Right lobe of liver (tissue), 6 donors: ENCODE data around the gene BAIAP2. TPM values are rescaled to one million over a fixed set of nuclear protein-coding genes. Genes with fewer than 3 reads are reported as not detected.

ENCODE experiments used
- ATAC-seq, 4 donors: fragments of 200-7000 bp; cut with Tn5 transposase; one replicate each; pipeline ENCODE4 v1.9.1; 2020; ENCODE audit warnings: mild to moderate bottlenecking in 4 of 4, moderate library complexity in 4 of 4
- DNase-seq, 3 donors: peaks; one replicate each; pipeline ENCODE4 v3.0.0-alpha.2; 2020
- H3K27ac ChIP-seq, 3 donors: fragments of 200-600 bp; one replicate each; pipeline ENCODE4 v1.8.0; 2022
- H3K27me3 ChIP-seq, 2 donors: fragments of 200-600 bp; one replicate each; pipeline ENCODE4 v1.8.0; 2022
- H3K36me3 ChIP-seq, 4 donors: fragments of 200-600 bp; sonication (generic) in 1 of 4; one replicate each; pipeline versions ENCODE4 v1.5.1 to v1.8.0; 2017 to 2022; ENCODE audit warnings: control low read depth in 1 of 4
- H3K4me1 ChIP-seq, 4 donors: fragments of 200-600 bp; sonication (generic) in 1 of 4; one replicate each; pipeline versions ENCODE4 v1.5.1 to v1.8.0; 2017 to 2022; ENCODE audit warnings: control low read depth in 1 of 4
- H3K4me3 ChIP-seq, 3 donors: fragments of 200-600 bp; one replicate each; pipeline ENCODE4 v1.8.0; 2022
- H3K9me3 ChIP-seq, 4 donors: fragments of 200-600 bp; sonication (generic) in 1 of 4; one replicate each; pipeline versions ENCODE4 v1.5.1 to v1.8.0; 2017 to 2022; ENCODE audit warnings: control low read depth in 1 of 4
- CTCF ChIP-seq, 4 donors: fragments of 200-600 bp in 3 of 4; fragments of 450-650 bp in 1 of 4; IDR thresholded peaks; one replicate each; pipeline versions ENCODE4 v1.5.1 to v1.8.0; 2016 to 2022; ENCODE audit warnings: antibody characterized with exemption in 4 of 4, mild to moderate bottlenecking in 2 of 4
- POLR2A ChIP-seq: fragments of 450-650 bp; IDR thresholded peaks from one replicate; pipeline ENCODE4 v1.6.1; 2017; ENCODE audit warnings: antibody characterized with exemption, mild to moderate bottlenecking
- WGBS: methylation state at CpG from one replicate; pipeline ENCODE4 v1.1.6; 2018; ENCODE audit warnings: low coverage, low lambda C conversion rate; ENCODE audit not compliant: insufficient coverage; ENCODE audit errors: missing lambda C conversion rate; 5-methylcytosine and 5-hydroxymethylcytosine counted together
- intact Hi-C, 2 donors: fragments of 100-400 bp; cut with DNase I; formaldehyde crosslinking; loops; one replicate each; pipeline versions ENCODE4 v1.11.2 to v1.14.1; 2022
- total RNA-seq, 6 experiments: library from RNA; depleted of rRNA in 2 of 6; stranded (reverse); fragments of >200 nt in 2 of 6; fragmentation: NEBNext Ultra II Directional in 3 of 6; extraction: Animal tissue kit (Norgen Biotek cat#: 25700) in 3 of 6; gene quantifications; one replicate each; pipeline versions ENCODE4 v1.1.0 to v1.2.4, GENCODE V29; 2016 to 2023
- donor health status: DM: no; HTN: yes; CAD: no.
- donor health status: DM: no; HTN: no; CAD: no.
- donor health status: DM: no; HTN: no; CAD: no.
- donor health status: DM: no; HTN: yes; CAD: no.
- donor health status: DM: no; HTN: yes; CAD: no.

Gene BAIAP2
- total RNA-seq, 6 experiments from 2014 or later: 46.6 to 139 (median 63.3) TPM

DNA sequence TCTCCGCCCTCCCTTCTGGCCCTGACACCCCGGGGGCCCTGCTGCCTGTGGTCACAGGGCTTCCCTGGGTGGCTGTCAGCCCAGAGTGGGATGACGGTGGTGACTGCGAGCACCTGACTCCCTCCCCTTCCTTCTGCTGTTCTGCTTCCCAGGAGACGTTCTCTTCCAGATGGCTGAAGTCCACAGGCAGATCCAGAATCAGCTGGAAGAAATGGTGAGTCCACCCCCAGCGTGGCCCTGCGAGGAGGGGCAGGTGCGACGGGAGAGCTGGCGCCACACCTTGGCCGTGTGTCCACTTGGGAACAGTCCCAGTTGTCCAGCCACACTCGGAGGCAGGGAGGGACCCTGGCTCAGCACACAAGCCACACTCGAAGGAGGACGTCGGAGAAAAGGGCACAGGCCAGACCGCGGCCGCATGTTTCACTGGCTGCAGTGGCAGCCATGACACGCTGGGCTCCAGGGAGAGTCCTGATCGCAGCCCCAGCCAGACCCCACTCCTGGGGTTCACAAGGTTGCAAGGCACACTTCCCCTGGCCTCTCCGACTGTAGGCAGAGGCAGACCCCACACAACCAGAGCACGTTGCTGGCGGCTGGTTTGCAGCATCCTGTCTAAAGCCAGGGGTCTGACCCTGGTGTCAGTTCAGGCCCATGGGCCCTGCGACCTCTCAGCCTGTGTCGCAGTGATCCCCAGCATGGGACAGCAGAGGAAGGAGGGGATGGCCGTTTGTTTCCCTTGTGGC lies 49.9 kb downstream of the BAIAP2 start:
- intact Hi-C loops: no loop called here
- peak; percentile 30 to 66 (median 55) for ATAC-seq
- Histone ChIP-seq H3K27me3 (no peaks in the 10 kb centered on the region), H3K36me3 (peaks cover 0 to 38% (median 19%) of the 10 kb centered on the region in 4 donors), H3K27ac (peak overlapping the region; percentile 59 to 99 (median 98)), H3K4me1 (peaks cover 0 to 42% (median 27%) of the 10 kb centered on the region in 4 donors), H3K4me3 (peak overlapping the region in 1 of 3 donors; percentile 60), H3K9me3 (no peaks in the 10 kb centered on the region)
- TF ChIP-seq CTCF (IDR thresholded peaks at IDR 0.05) (no peak), POLR2A (no peak)
- peak; percentile 73 to 94 (median 93) for DNase-seq
- WGBS: 37% methylated on average over 11 of the region's 26 CpGs

- DNase-seq: no peak
- no peak overlapping the region for H3K4me3 ChIP-seq
- TF ChIP-seq CTCF (IDR thresholded peaks at IDR 0.05): peak in 1 of 4 donors; percentile 17
- no peak for TF ChIP-seq POLR2A
- peaks cover 0 to 38% (median 19%) of the 10 kb centered on the region in 4 donors for H3K36me3 ChIP-seq
- intact Hi-C loops: no loop called here
- H3K27me3 ChIP-seq: no peaks in the 10 kb centered on the region
- no peak for ATAC-seq
- H3K9me3 ChIP-seq: no peaks in the 10 kb centered on the region
- 39% methylated on average over 12 of the region's 20 CpGs for WGBS
- peaks cover 0 to 42% (median 27%) of the 10 kb centered on the region in 4 donors for H3K4me1 ChIP-seq
- H3K27ac ChIP-seq: peak overlapping the region; percentile 59 to 99 (median 98)
These were observed 50.5 kb downstream of the BAIAP2 start for GRCh38 chr17:81085420-81085911.

DNA sequence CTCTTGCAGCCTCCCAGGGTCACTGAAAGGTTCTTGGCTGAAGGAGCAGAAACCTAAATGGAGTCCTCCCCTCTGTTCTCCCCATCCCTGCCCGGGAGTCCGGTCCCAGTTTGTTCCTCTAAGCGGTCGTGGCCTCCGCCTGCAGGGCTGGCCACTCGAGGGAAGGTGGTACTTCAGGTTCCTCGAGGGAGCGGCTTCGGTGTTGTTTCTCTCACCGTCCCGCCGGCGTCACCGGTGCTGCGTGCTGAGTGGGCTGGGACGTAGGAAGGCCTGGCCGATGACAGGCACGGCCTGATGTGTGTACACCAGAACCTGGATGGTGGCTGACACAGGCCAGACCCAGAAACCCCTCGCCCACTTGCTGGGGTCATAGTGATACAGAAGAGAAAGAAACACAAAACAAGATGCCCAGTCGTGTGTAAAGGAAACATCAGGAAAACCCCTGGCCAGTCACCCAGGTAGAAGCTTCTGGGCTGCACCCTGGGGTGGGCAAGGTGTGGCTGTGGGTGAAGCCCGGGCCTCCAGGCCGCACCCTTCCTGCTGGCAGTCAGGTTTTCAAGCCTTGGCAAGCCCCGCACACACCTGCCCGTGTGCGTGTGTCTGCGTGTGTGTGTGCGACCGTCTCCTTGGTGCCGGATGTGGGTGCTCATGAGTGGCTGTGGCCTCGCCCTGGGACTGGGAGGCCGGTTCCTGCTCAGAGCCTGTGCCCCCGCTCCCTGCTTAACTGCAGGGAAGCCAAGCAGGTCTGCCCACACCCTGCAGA lies 52.0 kb downstream of the BAIAP2 start:
- Histone ChIP-seq H3K4me3 (no peak overlapping the region), H3K27ac (no peak overlapping the region), H3K27me3 (no peaks in the 10 kb centered on the region), H3K9me3 (no peaks in the 10 kb centered on the region), H3K36me3 (peaks cover 0 to 38% (median 19%) of the 10 kb centered on the region in 4 donors), H3K4me1 (peaks cover 0 to 32% (median 19%) of the 10 kb centered on the region in 4 donors)
- DNase-seq (no peak), ATAC-seq (no peak)
- TF ChIP-seq POLR2A (no peak), CTCF (IDR thresholded peaks at IDR 0.05) (no peak)
- intact Hi-C loops: no loop called here
- WGBS: 50% methylated on average over 2 of the region's 32 CpGs

DNA sequence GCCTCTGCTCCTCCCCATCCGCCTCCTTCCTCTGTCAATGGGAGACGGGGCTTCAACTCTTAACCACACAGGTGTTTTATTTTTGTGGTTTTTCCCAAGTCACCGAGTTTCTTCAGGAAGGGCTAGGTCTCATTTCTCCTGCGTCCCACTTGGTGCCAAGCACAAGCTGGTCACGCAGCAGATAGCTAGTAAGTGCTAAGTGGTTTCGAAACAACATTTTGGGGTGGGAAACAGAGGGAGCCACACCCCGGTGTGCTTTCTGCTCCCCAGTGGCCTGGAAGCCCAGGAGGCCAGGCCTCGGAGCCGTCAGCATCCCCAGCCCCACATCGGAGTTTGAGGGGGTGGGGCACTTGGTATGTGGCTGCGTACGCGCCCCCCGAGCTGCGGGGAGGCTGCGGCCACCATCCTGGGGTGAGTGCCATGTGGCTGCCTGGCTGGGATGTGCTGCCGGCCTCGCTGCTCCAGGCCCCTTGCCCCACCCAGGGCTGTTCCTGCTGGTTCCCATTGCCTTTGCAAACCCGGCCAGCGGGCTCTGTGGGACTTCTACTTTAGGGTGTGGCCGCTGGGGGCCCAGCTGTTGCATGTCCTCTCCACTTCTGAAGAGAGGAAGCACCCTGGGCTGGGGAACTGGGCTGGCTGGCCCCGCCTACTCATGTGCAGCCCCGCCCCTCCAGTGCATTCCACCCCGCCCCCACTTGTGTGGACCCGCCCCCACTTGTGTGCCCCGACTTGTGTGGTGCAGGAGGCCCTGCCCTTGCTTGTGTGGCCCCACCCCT lies 55.6 kb downstream of the BAIAP2 start:
- Histone ChIP-seq H3K27me3 (no peaks in the 10 kb centered on the region), H3K4me3 (no peak overlapping the region), H3K9me3 (no peaks in the 10 kb centered on the region), H3K36me3 (peaks cover 0 to 32% (median 15%) of the 10 kb centered on the region in 4 donors), H3K27ac (no peak overlapping the region), H3K4me1 (peaks cover 0 to 15% (median 6%) of the 10 kb centered on the region in 4 donors)
- intact Hi-C loops: loop anchor here in 1 of 2 donors (10.0 kb wide), 1 partner anchor 66 kb away; no protein-coding TSS in a partner anchor
- peak; percentile 14 to 26 (median 20) for ATAC-seq
- DNase-seq: peak in 1 of 3 donors; percentile 56
- TF ChIP-seq POLR2A (no peak), CTCF (IDR thresholded peaks at IDR 0.05) (no peak)
- 88% methylated on average over 8 of the region's 26 CpGs for WGBS
